Cerebellar nuclear complex (tissue), 1 donor: ENCODE measurements around the gene GALNTL6.

Experiments
- DNase-seq, 2 experiments: peaks; one replicate each; lab custom pipeline; 2025; lab: John Stamatoyannopoulos, UW

Gene GALNTL6

GRCh38 chr4:172809319-172809718, 996.1 kb downstream of the GALNTL6 start:
- DNase-seq, result no peak

GRCh38 chr4:172813359-172813923, 1000.2 kb downstream of the GALNTL6 start:
- DNase-seq, result no peak

- no peak for DNase-seq
These were observed 1002.4 kb downstream of the GALNTL6 start for GRCh38 chr4:172815499-172816164.

GRCh38 chr4:172818901-172819300, 1005.7 kb downstream of the GALNTL6 start:
- no peak for DNase-seq

- no peak for DNase-seq
These were observed 1006.1 kb downstream of the GALNTL6 start for GRCh38 chr4:172819353-172819752.

GRCh38 chr4:172822331-172822730, 1009.1 kb downstream of the GALNTL6 start:
- DNase-seq, result no peak

GRCh38 chr4:172826346-172826745, 1013.1 kb downstream of the GALNTL6 start:
- no peak for DNase-seq

- no peak for DNase-seq
These were observed 1013.7 kb downstream of the GALNTL6 start for GRCh38 chr4:172826861-172827260.

GRCh38 chr4:172830295-172830764, 1017.1 kb downstream of the GALNTL6 start:
- DNase-seq, result no peak

- DNase-seq, result no peak
These were observed 1023.5 kb downstream of the GALNTL6 start for GRCh38 chr4:172836661-172837060.

GRCh38 chr4:172838111-172838510, 1024.9 kb downstream of the GALNTL6 start:
- no peak for DNase-seq

- DNase-seq, result no peak
These were observed 1025.7 kb downstream of the GALNTL6 start for GRCh38 chr4:172838943-172839342.

- no peak for DNase-seq
These were observed 1029.6 kb downstream of the GALNTL6 start for GRCh38 chr4:172842779-172843178.

- DNase-seq, result no peak
These were observed 1030.0 kb downstream of the GALNTL6 start for GRCh38 chr4:172843192-172843591.

GRCh38 chr4:172844556-172844955, 1031.4 kb downstream of the GALNTL6 start:
- no peak for DNase-seq

- DNase-seq, result no peak
These were observed 1032.1 kb downstream of the GALNTL6 start for GRCh38 chr4:172845281-172845680.

- DNase-seq, result no peak
These were observed 1037.6 kb downstream of the GALNTL6 start for GRCh38 chr4:172850838-172851237.

- no peak for DNase-seq
These were observed 1038.3 kb downstream of the GALNTL6 start for GRCh38 chr4:172851534-172851933.

GRCh38 chr4:172857026-172857425, 1043.8 kb downstream of the GALNTL6 start:
- no peak for DNase-seq

- DNase-seq, result no peak
These were observed 1045.6 kb downstream of the GALNTL6 start for GRCh38 chr4:172858731-172859230.

- DNase-seq, result no peak
These were observed 1051.9 kb downstream of the GALNTL6 start for GRCh38 chr4:172865103-172865502.

GRCh38 chr4:172865531-172866127, 1052.4 kb downstream of the GALNTL6 start:
- DNase-seq, result no peak

GRCh38 chr4:172866421-172866820, 1053.2 kb downstream of the GALNTL6 start:
- DNase-seq, result no peak
